ENCODE results near the gene TMEM170B.
A peak's percentile ranks its signal among the peaks of the same experiment; 100 is the strongest.

Gene TMEM170B

GRCh38 chr6:11575408-11576033 is 38.0 kb downstream of the TMEM170B start:
- no CpG with 5 or more reads among the region's 10 CpGs for WGBS (ENCODE audit: extremely low coverage, insufficient coverage, insufficient read length)

GRCh38 chr6:11580686-11581405 is 43.3 kb downstream of the TMEM170B start:
- Histone ChIP-seq H4K8ac (ENCODE audit: low read depth, low read length) (no peak overlapping the region), H3K79me1 (ENCODE audit: low read length) (peaks cover 4% of the 10 kb centered on the region), H3K14ac (ENCODE audit: low read length) (no peak overlapping the region), H2BK120ac (ENCODE audit: insufficient read depth, low read length, poor library complexity) (no peak overlapping the region), H2AFZ (ENCODE audit: insufficient read depth, low read length, poor library complexity) (no peak overlapping the region), H2AK5ac (ENCODE audit: low read length) (no peak overlapping the region), H4K91ac (ENCODE audit: low read depth, low read length) (no peak overlapping the region), H3K4ac (ENCODE audit: low read depth, low read length) (no peak overlapping the region), H3K9ac (ENCODE audit: low read length) (no peak overlapping the region), H3K4me2 (ENCODE audit: low read length) (no peak overlapping the region), H3K27me3 (ENCODE audit: insufficient read depth, low read length) (no peaks in the 10 kb centered on the region), H4K12ac (ENCODE audit: low read depth, low read length) (no peak overlapping the region), H3K4me1 (ENCODE audit: control insufficient read depth in 1 of 2, insufficient read depth in 2 of 2, low read length in 2 of 2) (peaks cover 0 to 2% of the 10 kb centered on the region in 2 experiments), H3K23ac (ENCODE audit: low read length) (no peak overlapping the region), H3K9me3 (ENCODE audit: insufficient read depth, low read depth, low read length) (no peaks in the 10 kb centered on the region), H2BK12ac (ENCODE audit: low read length) (no peak overlapping the region), H2BK5ac (ENCODE audit: low read depth, low read length, poor library complexity) (no peak overlapping the region), H3K4me3 (ENCODE audit: low read depth, low read length) (no peak overlapping the region), H3K79me2 (ENCODE audit: control insufficient read depth, insufficient read depth, low read length, poor library complexity) (no peaks in the 10 kb centered on the region), H3K36me3 (ENCODE audit: control insufficient read depth in 1 of 2, insufficient read depth in 2 of 2, low read length in 2 of 2) (no peaks in the 10 kb centered on the region), H3K27ac (ENCODE audit: low read depth, low read length) (no peak overlapping the region), H3K18ac (ENCODE audit: low read length) (no peak overlapping the region)
- no CpG with 5 or more reads among the region's 4 CpGs for WGBS (ENCODE audit: extremely low coverage, insufficient coverage, insufficient read length)
- no peak for DNase-seq

More at GRCh38 chr6:11575408-11576033, 38.0 kb downstream of the TMEM170B start:
- H3K36me3 ChIP-seq (ENCODE audit: control insufficient read depth in 1 of 2, insufficient read depth in 2 of 2, low read length in 2 of 2): no peaks in the 10 kb centered on the region
- H3K18ac ChIP-seq (ENCODE audit: low read length): no peak overlapping the region
- no peak overlapping the region for H3K4me3 ChIP-seq (ENCODE audit: low read depth, low read length)
- H3K79me1 ChIP-seq (ENCODE audit: low read length): no peaks in the 10 kb centered on the region
- peak; percentile 75 to 94 for DNase-seq
- no peak overlapping the region for H2AFZ ChIP-seq (ENCODE audit: insufficient read depth, low read length, poor library complexity)
- H3K23ac ChIP-seq (ENCODE audit: low read length): no peak overlapping the region
- H4K91ac ChIP-seq (ENCODE audit: low read depth, low read length): no peak overlapping the region
- H3K4me2 ChIP-seq (ENCODE audit: low read length): peak overlapping the region; percentile 26
- no peaks in the 10 kb centered on the region for H3K4me1 ChIP-seq (ENCODE audit: control insufficient read depth in 1 of 2, insufficient read depth in 2 of 2, low read length in 2 of 2)
- no peak overlapping the region for H4K8ac ChIP-seq (ENCODE audit: low read depth, low read length)
- H2BK5ac ChIP-seq (ENCODE audit: low read depth, low read length, poor library complexity): no peak overlapping the region
- no peak overlapping the region for H3K14ac ChIP-seq (ENCODE audit: low read length)
- H3K27ac ChIP-seq (ENCODE audit: low read depth, low read length): no peak overlapping the region
- no peaks in the 10 kb centered on the region for H3K9me3 ChIP-seq (ENCODE audit: insufficient read depth, low read depth, low read length)
- no peak overlapping the region for H3K4ac ChIP-seq (ENCODE audit: low read depth, low read length)
- no peak overlapping the region for H4K12ac ChIP-seq (ENCODE audit: low read depth, low read length)
- H3K79me2 ChIP-seq (ENCODE audit: control insufficient read depth, insufficient read depth, low read length, poor library complexity): no peaks in the 10 kb centered on the region
- no peaks in the 10 kb centered on the region for H3K27me3 ChIP-seq (ENCODE audit: insufficient read depth, low read length)
- no peak overlapping the region for H2BK12ac ChIP-seq (ENCODE audit: low read length)
- no peak overlapping the region for H2AK5ac ChIP-seq (ENCODE audit: low read length)
- no peak overlapping the region for H3K9ac ChIP-seq (ENCODE audit: low read length)
- H2BK120ac ChIP-seq (ENCODE audit: insufficient read depth, low read length, poor library complexity): no peak overlapping the region

- H3K23ac ChIP-seq (ENCODE audit: low read length): no peak overlapping the region
- no peak overlapping the region for H3K9ac ChIP-seq (ENCODE audit: low read length)
- H3K18ac ChIP-seq (ENCODE audit: low read length): no peak overlapping the region
- no peaks in the 10 kb centered on the region for H3K79me2 ChIP-seq (ENCODE audit: control insufficient read depth, insufficient read depth, low read length, poor library complexity)
- no peak overlapping the region for H2AK5ac ChIP-seq (ENCODE audit: low read length)
- H2BK12ac ChIP-seq (ENCODE audit: low read length): no peak overlapping the region
- H3K4me2 ChIP-seq (ENCODE audit: low read length): no peak overlapping the region
- H2BK120ac ChIP-seq (ENCODE audit: insufficient read depth, low read length, poor library complexity): no peak overlapping the region
- H3K9me3 ChIP-seq (ENCODE audit: insufficient read depth, low read depth, low read length): no peaks in the 10 kb centered on the region
- H2BK5ac ChIP-seq (ENCODE audit: low read depth, low read length, poor library complexity): no peak overlapping the region
- no peak overlapping the region for H3K27ac ChIP-seq (ENCODE audit: low read depth, low read length)
- no CpG with 5 or more reads among the region's 5 CpGs for WGBS (ENCODE audit: extremely low coverage, insufficient coverage, insufficient read length)
- H4K12ac ChIP-seq (ENCODE audit: low read depth, low read length): no peak overlapping the region
- H4K8ac ChIP-seq (ENCODE audit: low read depth, low read length): no peak overlapping the region
- peaks cover 17% of the 10 kb centered on the region for H3K79me1 ChIP-seq (ENCODE audit: low read length)
- no peaks in the 10 kb centered on the region for H3K27me3 ChIP-seq (ENCODE audit: insufficient read depth, low read length)
- H3K4me3 ChIP-seq (ENCODE audit: low read depth, low read length): no peak overlapping the region
- H3K14ac ChIP-seq (ENCODE audit: low read length): no peak overlapping the region
- no peaks in the 10 kb centered on the region for H3K36me3 ChIP-seq (ENCODE audit: control insufficient read depth in 1 of 2, insufficient read depth in 2 of 2, low read length in 2 of 2)
- no peak overlapping the region for H3K4ac ChIP-seq (ENCODE audit: low read depth, low read length)
- no peak overlapping the region for H4K91ac ChIP-seq (ENCODE audit: low read depth, low read length)
- H3K4me1 ChIP-seq (ENCODE audit: control insufficient read depth in 1 of 2, insufficient read depth in 2 of 2, low read length in 2 of 2): peaks cover 2 to 7% of the 10 kb centered on the region in 2 experiments
- H2AFZ ChIP-seq (ENCODE audit: insufficient read depth, low read length, poor library complexity): no peak overlapping the region
- DNase-seq: peak in 1 of 2 donors; percentile 72
Measured at GRCh38 chr6:11584244-11584643, 46.7 kb downstream of the TMEM170B start.

- no peaks in the 10 kb centered on the region for H3K79me2 ChIP-seq (ENCODE audit: control insufficient read depth, insufficient read depth, low read length, poor library complexity)
- peak overlapping the region; percentile 86 for H3K27ac ChIP-seq (ENCODE audit: low read depth, low read length)
- H3K27me3 ChIP-seq (ENCODE audit: insufficient read depth, low read length): no peaks in the 10 kb centered on the region
- H3K4me1 ChIP-seq (ENCODE audit: control insufficient read depth in 1 of 2, insufficient read depth in 2 of 2, low read length in 2 of 2): peaks cover 2 to 7% of the 10 kb centered on the region in 2 experiments
- no peak overlapping the region for H2BK5ac ChIP-seq (ENCODE audit: low read depth, low read length, poor library complexity)
- H3K9ac ChIP-seq (ENCODE audit: low read length): no peak overlapping the region
- H3K18ac ChIP-seq (ENCODE audit: low read length): no peak overlapping the region
- no peak overlapping the region for H3K14ac ChIP-seq (ENCODE audit: low read length)
- no peak overlapping the region for H2AK5ac ChIP-seq (ENCODE audit: low read length)
- no peak overlapping the region for H3K4ac ChIP-seq (ENCODE audit: low read depth, low read length)
- H2BK12ac ChIP-seq (ENCODE audit: low read length): no peak overlapping the region
- H3K36me3 ChIP-seq (ENCODE audit: control insufficient read depth in 1 of 2, insufficient read depth in 2 of 2, low read length in 2 of 2): no peaks in the 10 kb centered on the region
- no peak overlapping the region for H4K91ac ChIP-seq (ENCODE audit: low read depth, low read length)
- H3K23ac ChIP-seq (ENCODE audit: low read length): no peak overlapping the region
- peaks cover 19% of the 10 kb centered on the region for H3K79me1 ChIP-seq (ENCODE audit: low read length)
- H3K9me3 ChIP-seq (ENCODE audit: insufficient read depth, low read depth, low read length): no peaks in the 10 kb centered on the region
- H4K8ac ChIP-seq (ENCODE audit: low read depth, low read length): no peak overlapping the region
- H3K4me2 ChIP-seq (ENCODE audit: low read length): no peak overlapping the region
- H2BK120ac ChIP-seq (ENCODE audit: insufficient read depth, low read length, poor library complexity): no peak overlapping the region
- no CpG with 5 or more reads among the region's 1 CpG for WGBS (ENCODE audit: extremely low coverage, insufficient coverage, insufficient read length)
- no peak overlapping the region for H3K4me3 ChIP-seq (ENCODE audit: low read depth, low read length)
- no peak overlapping the region for H4K12ac ChIP-seq (ENCODE audit: low read depth, low read length)
- peak; percentile 42 to 81 for DNase-seq
- H2AFZ ChIP-seq (ENCODE audit: insufficient read depth, low read length, poor library complexity): no peak overlapping the region
Measured at GRCh38 chr6:11585426-11586016, 48.0 kb downstream of the TMEM170B start.

Data from trophoblast cell (in vitro differentiated cells and primary cell).